ENCODE measurements around the gene SUFU. TPM values are rescaled to one million over a fixed set of nuclear protein-coding genes. Genes with fewer than 3 reads are reported as not detected.
A peak's percentile ranks its signal among the peaks of the same experiment; 100 is the strongest.

SUFU gene
- total RNA-seq, 1 donor from 2014 or later: 8.1 TPM

GRCh38 chr10:102617816-102618215 is 114.0 kb downstream of the SUFU start:
- DNase-seq (ENCODE audit: low read depth): no peak

GRCh38 chr10:102619281-102619981 is 115.7 kb downstream of the SUFU start:
- DNase-seq (ENCODE audit: low read depth): no peak

- no peak for DNase-seq (ENCODE audit: low read depth)
These were observed 116.4 kb downstream of the SUFU start for GRCh38 chr10:102620138-102620590.

DNA sequence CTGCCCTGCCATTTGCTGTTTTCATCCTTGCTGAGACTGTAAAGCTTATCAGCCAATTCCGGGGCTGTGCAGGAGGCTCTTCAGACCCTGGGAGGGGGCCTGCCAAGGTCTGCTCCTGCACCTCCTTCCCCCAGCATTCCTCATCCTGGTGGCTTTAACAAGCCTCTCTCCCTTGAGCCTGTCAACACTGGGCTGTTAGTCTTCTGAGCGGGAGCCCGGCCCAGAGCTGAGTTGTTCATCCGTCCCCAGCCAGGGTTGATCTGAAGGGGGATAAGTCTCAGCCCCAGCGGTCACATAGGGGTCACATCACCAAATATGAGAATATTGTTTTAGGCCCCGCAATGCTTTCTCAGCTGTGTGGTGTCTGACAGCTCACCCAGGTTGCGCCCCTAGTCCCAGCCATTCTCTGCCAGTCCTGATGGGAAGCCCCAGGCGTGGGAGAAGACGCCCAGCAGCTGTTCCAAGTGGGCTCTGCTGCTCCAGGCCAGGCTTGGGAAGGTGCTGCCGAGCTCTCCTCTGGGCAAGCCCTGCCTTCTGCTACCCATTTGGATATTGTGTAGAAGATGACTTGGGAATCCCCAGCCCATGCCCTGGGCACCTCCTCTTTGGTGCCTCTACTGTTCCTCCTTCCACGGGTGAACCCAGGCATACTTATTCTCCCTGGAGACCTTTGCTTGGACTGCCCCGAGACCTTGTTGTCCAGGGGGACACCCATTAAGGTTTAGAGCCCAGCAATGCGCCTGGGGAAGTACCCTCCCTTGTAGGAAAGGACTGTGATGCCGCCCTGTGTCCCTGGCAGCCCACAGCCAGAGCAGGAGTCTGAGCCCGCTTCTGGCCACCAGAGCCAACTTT is 117.0 kb downstream of the SUFU start:
- no peak for DNase-seq (ENCODE audit: low read depth)

DNA sequence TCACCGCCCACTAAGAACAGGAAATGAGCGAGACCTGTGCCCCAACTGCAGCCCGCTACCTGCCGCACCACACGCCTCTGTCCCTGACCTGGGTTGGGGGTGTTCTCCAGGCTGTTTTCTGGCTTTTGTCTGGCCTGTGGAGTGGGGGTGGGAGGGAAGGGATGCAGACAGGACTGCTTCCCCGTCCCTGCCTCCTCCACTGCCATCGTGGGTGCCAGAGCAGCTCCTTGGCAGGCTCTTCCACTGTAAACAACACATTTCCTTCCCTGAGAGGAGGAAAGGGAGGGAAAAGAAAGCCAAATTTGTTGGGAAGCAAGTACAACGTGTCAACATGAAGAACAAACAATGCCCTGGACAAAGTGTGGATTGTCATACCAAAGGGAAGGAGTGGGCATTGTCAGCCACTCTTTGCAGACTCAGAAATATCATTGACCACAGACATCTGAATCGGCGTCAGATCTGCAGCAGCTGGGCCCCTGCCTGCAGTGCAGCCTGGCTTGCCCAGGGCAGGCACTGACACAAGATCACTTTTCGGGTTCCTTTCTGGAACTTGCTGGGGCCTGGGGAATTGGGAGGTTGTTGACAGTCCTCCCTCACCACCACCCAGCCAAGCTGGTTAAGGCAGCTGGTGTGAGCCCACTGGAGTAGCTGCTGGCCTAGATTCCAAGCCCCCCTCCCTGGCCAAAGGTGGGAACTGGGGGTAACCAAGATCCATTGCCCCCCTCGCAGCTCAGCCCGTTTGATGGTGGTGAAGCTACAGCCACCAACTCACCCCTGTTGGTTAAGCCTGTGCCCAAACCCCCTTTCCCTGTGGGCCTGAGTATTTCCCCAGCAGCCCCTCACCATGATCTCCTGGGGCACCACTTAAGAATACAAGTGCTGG is 117.9 kb downstream of the SUFU start:
- no peak for DNase-seq (ENCODE audit: low read depth)

GRCh38 chr10:102624094-102624493 is 120.3 kb downstream of the SUFU start:
- DNase-seq (ENCODE audit: low read depth): no peak

DNA sequence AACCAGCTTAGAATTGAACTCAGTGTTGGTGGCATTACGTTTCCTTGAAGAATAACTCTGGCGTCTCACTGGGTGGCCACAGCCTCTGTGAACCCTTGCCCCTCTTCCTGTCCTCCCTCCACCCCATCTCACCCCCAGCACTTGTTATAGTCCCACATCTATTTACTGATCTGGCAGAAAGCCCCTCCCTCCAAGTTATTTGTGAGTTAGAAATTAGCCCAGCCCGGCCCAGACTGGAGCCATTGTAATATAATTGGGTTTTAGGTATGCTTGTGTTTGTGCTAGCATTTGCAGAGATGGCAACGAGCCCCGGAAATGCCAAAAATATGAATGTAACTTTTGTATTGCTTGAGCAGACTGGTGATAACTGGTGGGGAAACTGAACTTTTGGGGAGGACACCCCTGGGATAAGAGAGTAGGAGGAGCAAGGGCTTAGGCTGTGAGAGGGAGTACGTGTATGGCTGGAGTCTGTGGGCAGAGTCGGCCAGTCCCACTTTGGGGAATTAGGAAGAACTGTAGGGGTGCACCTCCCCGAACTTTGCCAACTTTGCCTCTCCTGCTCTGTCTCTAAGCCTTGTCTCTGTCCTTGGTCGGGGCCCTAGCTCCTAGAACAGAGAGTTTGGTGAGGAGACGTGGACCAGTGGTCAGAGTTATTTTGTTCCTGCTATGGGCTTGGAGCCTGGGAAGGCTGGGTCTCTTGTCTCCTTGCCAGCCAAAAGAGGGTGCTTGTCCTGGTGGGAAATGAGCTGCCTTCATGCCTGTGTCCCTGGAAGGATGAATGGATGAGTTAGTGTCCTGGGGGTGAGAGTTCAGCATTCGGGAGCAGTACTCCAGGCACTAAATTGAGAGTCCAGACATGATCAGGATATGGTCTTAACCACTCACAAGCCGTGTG is 121.2 kb downstream of the SUFU start:
- DNase-seq (ENCODE audit: low read depth): no peak

- no peak for DNase-seq (ENCODE audit: low read depth)
These were observed 122.4 kb downstream of the SUFU start for GRCh38 chr10:102626026-102626685.

- no peak for DNase-seq (ENCODE audit: low read depth)
These were observed 123.5 kb downstream of the SUFU start for GRCh38 chr10:102627291-102627735.

DNA sequence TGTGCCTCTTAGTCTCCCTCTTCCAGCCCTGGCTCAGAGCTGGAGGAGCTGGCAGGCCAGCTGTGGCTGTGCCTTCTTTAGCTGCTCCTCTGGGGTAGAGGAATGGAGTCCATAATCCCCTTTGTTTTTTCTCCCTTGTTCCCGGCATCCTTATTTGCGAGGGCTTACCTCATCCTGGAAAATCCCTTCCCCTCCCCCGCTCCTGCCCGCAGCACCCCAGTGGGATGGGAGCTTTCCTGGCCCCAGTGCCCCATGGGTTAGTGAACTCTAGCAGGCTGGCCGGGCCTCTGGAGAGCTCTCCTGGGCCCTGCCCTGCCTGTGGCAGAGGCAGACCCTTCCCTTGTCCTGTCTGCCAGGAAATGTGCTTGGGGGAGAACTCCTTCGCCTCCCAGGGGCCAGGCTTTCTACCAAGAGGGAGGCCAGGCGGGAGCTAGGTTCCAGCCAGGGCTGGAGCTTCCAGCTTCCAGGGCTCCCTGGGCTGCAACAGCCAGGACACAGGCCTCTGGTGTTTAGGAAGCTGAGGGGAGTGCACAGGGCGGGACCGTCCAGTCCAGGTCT is 124.0 kb downstream of the SUFU start:
- DNase-seq (ENCODE audit: low read depth): peak; percentile 83

- no peak for DNase-seq (ENCODE audit: low read depth)
These were observed 124.7 kb downstream of the SUFU start for GRCh38 chr10:102628451-102628911.

DNA sequence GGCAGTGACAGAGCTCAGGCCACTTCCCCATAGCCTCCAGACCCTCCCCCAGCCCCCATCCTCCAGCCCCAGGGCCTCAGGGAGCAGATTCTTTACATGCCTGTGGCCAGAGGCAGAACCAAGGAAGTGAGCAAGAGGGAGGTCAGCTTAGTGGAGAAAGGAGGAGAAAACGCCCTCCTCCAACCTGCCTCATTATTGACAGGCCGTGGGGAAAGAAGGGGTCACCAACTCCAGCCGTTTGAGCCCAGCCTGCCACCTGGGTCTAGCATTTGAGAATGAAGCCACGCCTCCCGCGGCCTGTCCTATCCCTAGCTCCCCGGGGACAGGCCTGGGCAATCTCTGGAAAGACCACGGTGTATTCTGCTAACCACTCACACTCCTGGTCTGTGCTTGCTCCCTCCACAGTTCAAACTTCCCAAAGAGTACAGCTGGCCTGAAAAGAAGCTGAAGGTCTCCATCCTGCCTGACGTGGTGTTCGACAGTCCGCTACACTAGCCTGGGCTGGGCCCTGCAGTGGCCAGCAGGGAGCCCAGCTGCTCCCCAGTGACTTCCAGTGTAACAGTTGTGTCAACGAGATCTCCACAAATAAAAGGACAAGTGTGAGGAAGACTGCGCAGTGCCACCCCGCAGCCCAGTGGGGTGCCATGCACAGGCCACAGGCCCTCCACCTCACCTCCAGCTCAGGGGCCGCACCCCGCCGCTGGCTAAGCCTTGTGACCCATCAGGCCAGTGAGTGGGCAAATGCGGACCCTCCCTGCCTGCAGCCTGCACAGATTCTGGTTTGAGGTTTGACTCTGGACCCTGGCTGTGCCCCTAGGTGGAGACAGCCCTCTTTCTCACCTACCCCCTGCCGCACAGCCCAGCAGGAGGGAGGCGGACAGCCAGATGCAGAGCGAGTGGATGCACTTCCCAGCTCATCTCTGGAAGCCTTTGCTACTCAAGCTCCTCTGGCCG is 126.2 kb downstream of the SUFU start:
- DNase-seq (ENCODE audit: low read depth): peak; percentile 92

DNA sequence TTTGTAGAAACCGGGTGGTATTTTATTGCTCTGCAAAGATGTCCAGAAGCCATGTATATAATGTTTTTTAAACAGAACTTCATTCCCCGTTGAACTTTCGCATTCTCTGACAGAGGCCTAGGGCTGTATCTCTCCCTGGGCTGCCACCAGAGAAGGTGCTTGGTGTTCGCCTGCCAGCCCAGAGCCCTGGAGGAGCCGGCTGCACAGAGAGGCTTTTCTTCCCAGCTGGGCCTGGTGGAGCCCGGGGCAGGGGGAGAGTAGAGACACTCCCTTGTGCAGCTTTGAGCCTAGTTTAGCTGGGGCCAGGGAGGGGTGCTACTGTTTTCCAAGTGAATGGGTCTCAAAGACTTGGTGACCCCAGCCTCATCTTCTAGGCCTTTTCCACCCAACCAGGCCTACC is 126.9 kb downstream of the SUFU start:
- DNase-seq (ENCODE audit: low read depth): no peak

GRCh38 chr10:102631525-102632393 is 128.0 kb downstream of the SUFU start:
- no peak for DNase-seq (ENCODE audit: low read depth)

DNA sequence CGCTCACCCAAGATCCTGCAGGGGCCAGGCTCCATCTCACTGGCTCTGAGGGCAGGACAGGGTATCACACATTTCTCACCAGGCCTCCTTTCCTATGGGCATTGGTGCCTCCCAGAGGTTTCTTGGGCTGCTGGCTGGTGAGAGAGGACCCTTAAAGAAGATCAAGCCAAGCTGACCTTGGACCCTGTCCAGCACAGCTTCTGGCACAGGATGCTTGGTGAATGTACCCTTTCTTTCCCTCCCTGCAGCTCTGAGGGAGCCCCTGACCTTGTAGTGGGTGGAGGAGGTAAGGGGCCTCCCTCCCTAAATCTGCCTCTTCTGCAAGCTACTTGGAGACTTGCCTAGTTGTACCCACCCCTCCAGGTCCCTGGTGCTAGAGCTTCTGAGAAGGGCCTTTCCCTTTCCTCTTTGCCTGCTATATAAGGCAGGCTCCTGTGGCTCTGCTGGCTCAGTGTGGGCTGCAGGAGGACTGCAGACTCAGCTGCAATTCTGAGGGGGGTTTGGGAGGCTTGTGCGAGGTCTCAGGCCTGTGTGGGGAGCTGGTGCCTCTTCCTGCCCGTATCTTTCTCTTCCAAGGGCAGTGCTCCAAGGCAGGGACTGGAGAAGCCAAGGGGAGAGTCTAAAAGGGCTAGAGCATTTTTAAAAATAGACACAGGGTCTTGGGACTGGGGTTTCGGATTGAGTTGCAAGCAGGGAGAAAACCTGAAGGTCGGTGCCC is 128.8 kb downstream of the SUFU start:
- no peak for DNase-seq (ENCODE audit: low read depth)

GRCh38 chr10:102633287-102633686 is 129.5 kb downstream of the SUFU start:
- DNase-seq (ENCODE audit: low read depth): no peak

GRCh38 chr10:102633848-102634247 is 130.1 kb downstream of the SUFU start:
- no peak for DNase-seq (ENCODE audit: low read depth)
